ENCODE data around the gene ABLIM1. TPM values are rescaled to one million over a fixed set of nuclear protein-coding genes. Genes with fewer than 3 reads are reported as not detected.

The ABLIM1 gene
- total RNA-seq, 1 donor from 2014 or later: 152 TPM

DNA sequence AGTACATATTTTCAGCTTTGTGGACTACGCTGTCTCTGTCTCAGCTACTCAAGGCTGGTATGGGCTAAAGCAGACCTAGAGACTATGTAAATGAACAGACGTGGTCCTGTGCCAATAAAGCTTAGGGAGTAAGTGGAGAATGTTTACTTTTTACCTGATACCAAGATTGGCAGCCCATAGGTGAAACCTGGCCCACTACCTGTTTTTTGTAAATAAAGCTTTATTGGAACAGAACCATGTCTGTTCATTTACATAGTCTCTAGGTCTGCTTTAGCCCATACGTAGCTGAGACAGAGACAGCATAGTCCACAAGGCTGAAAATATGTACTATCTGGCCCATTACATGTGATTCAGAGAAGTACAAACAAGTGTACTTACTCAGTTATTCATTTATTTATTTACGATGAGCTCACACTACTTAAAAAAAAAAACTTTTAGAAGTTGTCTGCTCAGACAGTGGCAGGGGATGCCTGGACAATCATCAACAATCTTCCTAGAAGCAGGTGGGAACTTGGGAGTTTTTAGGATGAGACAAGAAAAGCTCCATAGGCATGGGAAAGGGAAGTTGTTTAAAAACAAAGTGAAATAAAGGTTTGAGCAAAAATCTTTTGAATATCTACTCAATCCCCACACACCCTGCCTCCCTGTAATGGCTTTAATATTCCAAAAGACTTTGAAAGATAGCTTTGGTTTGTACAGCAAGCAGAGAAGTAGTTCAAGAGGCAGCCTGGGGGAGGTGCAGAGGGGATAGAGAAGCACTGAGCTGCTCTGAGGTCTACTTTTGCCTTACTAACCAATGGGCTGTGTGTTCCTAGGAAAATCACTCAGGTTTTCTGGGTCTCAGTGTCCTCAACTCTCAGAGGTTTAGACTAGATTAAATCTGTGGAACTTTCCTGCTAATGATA lies 139.4 kb downstream of the ABLIM1 start:
- DNase-seq (ENCODE audit: low read depth): peak; percentile 93
- peaks cover 2% of the 10 kb centered on the region for H3K36me3 ChIP-seq (ENCODE audit: control insufficient read depth, insufficient read depth, low read length)
- no peaks in the 10 kb centered on the region for H3K27me3 ChIP-seq (ENCODE audit: control insufficient read depth, insufficient read depth, low read length)
- no peak for FAIRE-seq
- H3K4me3 ChIP-seq (ENCODE audit: low read depth, low read length): no peak overlapping the region
- TF ChIP-seq, protein P1, sequence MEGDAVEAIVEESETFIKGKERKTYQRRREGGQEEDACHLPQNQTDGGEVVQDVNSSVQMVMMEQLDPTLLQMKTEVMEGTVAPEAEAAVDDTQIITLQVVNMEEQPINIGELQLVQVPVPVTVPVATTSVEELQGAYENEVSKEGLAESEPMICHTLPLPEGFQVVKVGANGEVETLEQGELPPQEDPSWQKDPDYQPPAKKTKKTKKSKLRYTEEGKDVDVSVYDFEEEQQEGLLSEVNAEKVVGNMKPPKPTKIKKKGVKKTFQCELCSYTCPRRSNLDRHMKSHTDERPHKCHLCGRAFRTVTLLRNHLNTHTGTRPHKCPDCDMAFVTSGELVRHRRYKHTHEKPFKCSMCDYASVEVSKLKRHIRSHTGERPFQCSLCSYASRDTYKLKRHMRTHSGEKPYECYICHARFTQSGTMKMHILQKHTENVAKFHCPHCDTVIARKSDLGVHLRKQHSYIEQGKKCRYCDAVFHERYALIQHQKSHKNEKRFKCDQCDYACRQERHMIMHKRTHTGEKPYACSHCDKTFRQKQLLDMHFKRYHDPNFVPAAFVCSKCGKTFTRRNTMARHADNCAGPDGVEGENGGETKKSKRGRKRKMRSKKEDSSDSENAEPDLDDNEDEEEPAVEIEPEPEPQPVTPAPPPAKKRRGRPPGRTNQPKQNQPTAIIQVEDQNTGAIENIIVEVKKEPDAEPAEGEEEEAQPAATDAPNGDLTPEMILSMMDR (IDR thresholded peaks at IDR 0.05; ENCODE audit: insufficient read depth, low read length, severe bottlenecking): no peak

DNA sequence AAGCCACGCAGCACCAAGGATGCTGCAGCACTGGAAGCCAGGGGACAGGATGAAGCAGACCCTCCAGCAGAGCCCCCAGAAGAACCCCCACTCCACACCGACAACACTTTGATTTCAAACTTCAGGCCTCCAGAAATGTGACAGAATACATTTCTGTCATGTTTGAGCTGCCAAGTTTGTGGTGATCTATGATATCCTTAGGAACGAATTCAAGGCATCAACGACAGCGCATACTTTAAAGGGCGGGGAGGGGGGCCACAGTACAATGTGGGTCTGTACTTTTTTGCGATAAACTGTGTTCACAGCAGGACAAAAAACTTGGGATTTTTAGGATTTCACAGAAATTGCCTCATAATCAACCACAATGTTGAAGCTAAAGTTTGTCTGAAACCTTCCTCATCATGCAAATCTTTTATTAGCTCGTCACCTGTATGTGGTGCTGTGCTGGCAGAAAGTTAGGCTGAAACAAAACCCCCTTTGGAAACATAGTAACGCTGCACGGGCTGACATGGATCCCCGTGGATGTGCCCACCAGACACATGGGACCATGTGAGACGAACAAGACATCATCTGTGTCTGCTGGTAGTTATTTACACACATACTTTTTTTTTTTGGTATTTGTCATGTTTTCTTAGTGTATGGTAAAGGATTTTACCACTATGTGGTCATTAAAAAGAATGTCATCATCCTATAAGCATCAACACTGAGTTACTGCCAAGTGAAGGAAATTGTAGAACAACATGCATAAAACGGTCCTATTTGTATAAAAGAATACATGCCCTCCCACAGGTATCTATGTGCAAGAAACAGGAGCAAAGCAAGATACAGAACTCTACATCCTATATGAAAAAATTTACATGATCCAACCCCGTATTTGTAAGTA lies 140.5 kb downstream of the ABLIM1 start:
- DNase-seq (ENCODE audit: low read depth) (peak; percentile 13), FAIRE-seq (no peak)
- H3K36me3 ChIP-seq (ENCODE audit: control insufficient read depth, insufficient read depth, low read length): peaks cover 2% of the 10 kb centered on the region
- TF ChIP-seq, protein P1 (IDR thresholded peaks at IDR 0.05; ENCODE audit: insufficient read depth, low read length, severe bottlenecking): no peak
- no peaks in the 10 kb centered on the region for H3K27me3 ChIP-seq (ENCODE audit: control insufficient read depth, insufficient read depth, low read length)
- H3K4me3 ChIP-seq (ENCODE audit: low read depth, low read length): no peak overlapping the region

DNA sequence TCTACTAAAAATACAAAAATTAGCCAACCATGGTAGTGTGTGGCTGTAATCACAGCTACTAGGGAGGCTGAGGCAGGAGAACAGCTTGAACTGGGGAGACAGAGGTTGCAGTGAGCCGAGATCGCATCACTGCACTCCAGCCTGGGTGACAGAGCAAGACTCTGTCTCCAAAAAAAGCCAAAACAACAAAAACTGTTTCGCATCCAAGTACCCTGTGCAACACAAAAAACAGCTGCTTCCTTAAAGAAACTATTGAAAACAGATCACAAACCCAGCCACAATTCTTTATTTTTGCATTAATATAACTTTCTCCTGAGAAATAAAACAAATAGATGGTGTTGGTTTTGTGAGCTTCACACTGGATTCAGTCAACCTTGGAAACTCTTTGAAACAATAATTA lies 141.7 kb downstream of the ABLIM1 start:
- FAIRE-seq (no peak), DNase-seq (ENCODE audit: low read depth) (no peak)
- Histone ChIP-seq H3K4me3 (ENCODE audit: low read depth, low read length) (no peak overlapping the region), H3K36me3 (ENCODE audit: control insufficient read depth, insufficient read depth, low read length) (peaks cover 2% of the 10 kb centered on the region), H3K27me3 (ENCODE audit: control insufficient read depth, insufficient read depth, low read length) (no peaks in the 10 kb centered on the region)
- TF ChIP-seq, protein P1 (IDR thresholded peaks at IDR 0.05; ENCODE audit: insufficient read depth, low read length, severe bottlenecking): no peak

DNA sequence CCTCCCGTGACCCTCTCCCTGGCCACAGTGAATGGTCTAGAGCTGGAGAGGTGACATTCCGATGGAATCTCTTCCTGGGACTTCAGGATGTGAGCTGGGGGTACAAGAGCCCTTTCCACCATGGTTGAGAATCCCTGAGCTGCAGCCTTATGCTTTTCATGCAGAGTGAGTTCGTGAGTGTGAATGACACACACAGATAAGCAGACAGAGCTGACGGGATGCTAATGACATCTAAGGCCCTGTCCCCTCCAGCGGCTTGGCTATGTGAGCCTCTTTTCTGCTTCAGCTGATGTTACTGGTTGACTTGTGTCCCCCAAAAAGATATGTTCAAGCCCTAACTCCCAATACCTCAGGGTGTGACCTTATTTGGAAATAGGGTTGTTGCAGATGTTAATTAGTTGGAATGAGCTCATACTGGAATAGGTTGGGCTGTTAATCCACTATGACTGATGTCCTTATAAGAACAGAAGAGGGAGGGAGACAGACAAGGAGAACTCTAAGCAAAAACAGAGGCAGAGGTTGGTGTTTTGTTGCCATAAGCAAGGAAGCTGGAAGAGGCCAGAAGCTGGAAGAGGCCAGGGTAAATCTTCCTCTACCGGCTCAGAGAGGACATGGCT lies 142.7 kb downstream of the ABLIM1 start:
- Histone ChIP-seq H3K27me3 (ENCODE audit: control insufficient read depth, insufficient read depth, low read length) (no peaks in the 10 kb centered on the region), H3K36me3 (ENCODE audit: control insufficient read depth, insufficient read depth, low read length) (peaks cover 2% of the 10 kb centered on the region), H3K4me3 (ENCODE audit: low read depth, low read length) (no peak overlapping the region)
- DNase-seq (ENCODE audit: low read depth): no peak
- peak; percentile 47 for FAIRE-seq
- TF ChIP-seq, protein P1 (IDR thresholded peaks at IDR 0.05; ENCODE audit: insufficient read depth, low read length, severe bottlenecking): no peak

DNA sequence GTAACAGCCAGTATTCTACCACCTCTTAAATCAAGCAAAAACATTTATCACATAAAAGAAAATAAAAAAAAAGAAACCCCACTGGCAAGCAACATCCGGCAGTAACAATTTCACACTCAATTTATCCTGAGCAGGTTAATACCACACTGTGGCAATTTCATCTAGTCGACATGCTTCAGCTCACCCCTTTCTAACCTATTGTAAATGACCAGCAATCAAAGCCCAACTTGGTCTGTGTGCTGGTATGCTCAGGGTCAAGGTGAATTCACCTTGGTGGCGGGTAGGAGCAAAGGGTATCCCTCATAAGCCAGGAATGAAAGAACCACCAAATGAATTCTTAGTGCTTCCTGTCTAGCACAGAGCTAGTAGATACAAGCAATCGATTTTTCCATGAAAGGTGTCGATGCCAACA lies 144.7 kb downstream of the ABLIM1 start:
- DNase-seq (ENCODE audit: low read depth) (no peak), FAIRE-seq (no peak)
- H3K4me3 ChIP-seq (ENCODE audit: low read depth, low read length): no peak overlapping the region
- TF ChIP-seq, protein P1 (IDR thresholded peaks at IDR 0.05; ENCODE audit: insufficient read depth, low read length, severe bottlenecking): no peak
- H3K36me3 ChIP-seq (ENCODE audit: control insufficient read depth, insufficient read depth, low read length): peaks cover 4% of the 10 kb centered on the region
- no peaks in the 10 kb centered on the region for H3K27me3 ChIP-seq (ENCODE audit: control insufficient read depth, insufficient read depth, low read length)
